Liver (tissue), 3 donors: ENCODE data around the gene HCFC1R1.

Source experiments
- RAD21 ChIP-seq, 2 donors: IDR thresholded peaks; 2 replicates each; pipeline ENCODE4 v1.6.1; 2016; ENCODE audit warnings: antibody characterized with exemption in 2 of 2, mild to moderate bottlenecking in 2 of 2
- TF ChIP-seq, protein P1 (sequence below): fragments of 150-350 bp; IDR thresholded peaks from 2 replicates; pipeline ENCODE4 v1.5.1; 2017; ENCODE audit warnings: improper control_type of control experiment, low read depth, low read length; ENCODE audit not compliant: missing input control
- TF ChIP-seq, protein P2 (sequence below): IDR thresholded peaks from 2 replicates; pipeline ENCODE4 v1.6.1; 2016; ENCODE audit warnings: antibody characterized with exemption
- TF ChIP-seq, protein P3 (sequence below): IDR thresholded peaks from 2 replicates; pipeline ENCODE4 v1.6.1; 2016; ENCODE audit warnings: antibody characterized with exemption, mild to moderate bottlenecking
- donor health status: healthy.
- donor health status: healthy.

DNA sequence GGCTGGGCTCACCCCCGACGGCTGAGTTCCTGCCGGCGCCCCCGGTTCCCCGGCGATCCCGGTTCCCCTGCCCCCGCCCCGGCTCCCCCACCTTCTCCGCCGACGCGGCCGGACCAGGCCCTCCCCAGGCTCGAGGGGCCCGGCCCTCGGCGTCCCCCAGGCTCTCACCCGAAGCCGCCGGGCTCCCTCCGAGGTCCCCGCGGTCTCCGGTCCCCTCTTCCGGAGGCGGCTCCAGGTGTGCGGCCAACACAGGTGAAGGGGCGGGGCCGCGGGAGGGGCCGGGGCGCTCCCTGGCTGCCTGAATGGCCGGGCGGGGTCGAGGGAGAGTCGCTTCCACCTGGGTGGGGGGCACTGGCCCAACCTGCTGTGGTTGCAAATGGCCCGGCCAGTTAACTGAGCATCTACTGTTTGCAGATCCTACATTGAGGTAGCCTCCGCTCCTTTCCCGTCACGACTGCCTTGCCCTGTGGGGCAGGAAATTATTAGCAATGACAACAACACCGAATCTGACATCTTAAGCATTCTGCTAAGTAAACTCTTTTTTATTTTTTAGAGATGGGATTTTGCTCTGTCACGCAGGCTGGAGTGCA lies 13.1 kb upstream of the HCFC1R1 start, which contains the start of gene BICDL2:
- TF ChIP-seq, protein P1, sequence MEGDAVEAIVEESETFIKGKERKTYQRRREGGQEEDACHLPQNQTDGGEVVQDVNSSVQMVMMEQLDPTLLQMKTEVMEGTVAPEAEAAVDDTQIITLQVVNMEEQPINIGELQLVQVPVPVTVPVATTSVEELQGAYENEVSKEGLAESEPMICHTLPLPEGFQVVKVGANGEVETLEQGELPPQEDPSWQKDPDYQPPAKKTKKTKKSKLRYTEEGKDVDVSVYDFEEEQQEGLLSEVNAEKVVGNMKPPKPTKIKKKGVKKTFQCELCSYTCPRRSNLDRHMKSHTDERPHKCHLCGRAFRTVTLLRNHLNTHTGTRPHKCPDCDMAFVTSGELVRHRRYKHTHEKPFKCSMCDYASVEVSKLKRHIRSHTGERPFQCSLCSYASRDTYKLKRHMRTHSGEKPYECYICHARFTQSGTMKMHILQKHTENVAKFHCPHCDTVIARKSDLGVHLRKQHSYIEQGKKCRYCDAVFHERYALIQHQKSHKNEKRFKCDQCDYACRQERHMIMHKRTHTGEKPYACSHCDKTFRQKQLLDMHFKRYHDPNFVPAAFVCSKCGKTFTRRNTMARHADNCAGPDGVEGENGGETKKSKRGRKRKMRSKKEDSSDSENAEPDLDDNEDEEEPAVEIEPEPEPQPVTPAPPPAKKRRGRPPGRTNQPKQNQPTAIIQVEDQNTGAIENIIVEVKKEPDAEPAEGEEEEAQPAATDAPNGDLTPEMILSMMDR, result no peak
- TF ChIP-seq, protein P2, sequence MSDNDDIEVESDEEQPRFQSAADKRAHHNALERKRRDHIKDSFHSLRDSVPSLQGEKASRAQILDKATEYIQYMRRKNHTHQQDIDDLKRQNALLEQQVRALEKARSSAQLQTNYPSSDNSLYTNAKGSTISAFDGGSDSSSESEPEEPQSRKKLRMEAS, result no peak
- TF ChIP-seq, protein P3, sequence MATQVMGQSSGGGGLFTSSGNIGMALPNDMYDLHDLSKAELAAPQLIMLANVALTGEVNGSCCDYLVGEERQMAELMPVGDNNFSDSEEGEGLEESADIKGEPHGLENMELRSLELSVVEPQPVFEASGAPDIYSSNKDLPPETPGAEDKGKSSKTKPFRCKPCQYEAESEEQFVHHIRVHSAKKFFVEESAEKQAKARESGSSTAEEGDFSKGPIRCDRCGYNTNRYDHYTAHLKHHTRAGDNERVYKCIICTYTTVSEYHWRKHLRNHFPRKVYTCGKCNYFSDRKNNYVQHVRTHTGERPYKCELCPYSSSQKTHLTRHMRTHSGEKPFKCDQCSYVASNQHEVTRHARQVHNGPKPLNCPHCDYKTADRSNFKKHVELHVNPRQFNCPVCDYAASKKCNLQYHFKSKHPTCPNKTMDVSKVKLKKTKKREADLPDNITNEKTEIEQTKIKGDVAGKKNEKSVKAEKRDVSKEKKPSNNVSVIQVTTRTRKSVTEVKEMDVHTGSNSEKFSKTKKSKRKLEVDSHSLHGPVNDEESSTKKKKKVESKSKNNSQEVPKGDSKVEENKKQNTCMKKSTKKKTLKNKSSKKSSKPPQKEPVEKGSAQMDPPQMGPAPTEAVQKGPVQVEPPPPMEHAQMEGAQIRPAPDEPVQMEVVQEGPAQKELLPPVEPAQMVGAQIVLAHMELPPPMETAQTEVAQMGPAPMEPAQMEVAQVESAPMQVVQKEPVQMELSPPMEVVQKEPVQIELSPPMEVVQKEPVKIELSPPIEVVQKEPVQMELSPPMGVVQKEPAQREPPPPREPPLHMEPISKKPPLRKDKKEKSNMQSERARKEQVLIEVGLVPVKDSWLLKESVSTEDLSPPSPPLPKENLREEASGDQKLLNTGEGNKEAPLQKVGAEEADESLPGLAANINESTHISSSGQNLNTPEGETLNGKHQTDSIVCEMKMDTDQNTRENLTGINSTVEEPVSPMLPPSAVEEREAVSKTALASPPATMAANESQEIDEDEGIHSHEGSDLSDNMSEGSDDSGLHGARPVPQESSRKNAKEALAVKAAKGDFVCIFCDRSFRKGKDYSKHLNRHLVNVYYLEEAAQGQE, result no peak
- no peak for TF ChIP-seq RAD21 (IDR thresholded peaks at IDR 0.05)
